K562 (cell line): ENCODE data around the gene PYGB. TPM values are rescaled to one million over a fixed set of nuclear protein-coding genes. Genes with fewer than 3 reads are reported as not detected.

Experiments used
- ATAC-seq: fragments of 200-7000 bp; cut with Tn5 transposase; 3 replicates; pipeline ENCODE4 v1.9.1; 2020; ENCODE audit warnings: moderate library complexity
- BruUV-seq: library from RNA; stranded (reverse); fragments of 400-500 nt; replicated peaks from 2 replicates; lab custom pipeline; 2021; lab: Mats Ljungman, UMichigan
- CTCF ChIA-PET: fragments of 300-600 bp; formaldehyde crosslinking; extraction: SDS; loops from one replicate; lab custom pipeline; 2021; ENCODE audit warnings: low intra/inter-chr PET ratio; lab: Yijun Ruan, JAX
- POLR2A ChIA-PET: fragments of 300-600, 350-650 bp; sonication (Branson Sonifier 250); formaldehyde crosslinking; extraction: SDS; loops from one replicate; lab custom pipeline; 2021; ENCODE audit warnings: antibody characterized with exemption, inconsistent platforms; lab: Yijun Ruan, JAX
- DNase-seq, 4 experiments: peaks; one replicate each; pipeline versions ENCODE4 v3.0.0 to v3.0.0-alpha.2; 2011 to 2018; ENCODE audit warnings: low spot score in 3 of 4, mixed read lengths in 3 of 4; ENCODE audit errors: extremely low read depth in 1 of 4
- FAIRE-seq: peaks from 2 replicates; lab custom pipeline; 2011; peaks lifted over from hg19 to GRCh38; lab: Jason Lieb, UNC
- H2AFZ ChIP-seq: 2 replicates; pipeline ENCODE4 v1.6.0; 2011; ENCODE audit warnings: low read depth, low read length, control low read depth, inconsistent platforms
- H3K27ac ChIP-seq: fragments of 200-600 bp; 3 replicates; pipeline ENCODE4 v1.8.0; 2011; ENCODE audit warnings: low read depth, mild to moderate bottlenecking, control low read depth, inconsistent platforms, low read length, moderate library complexity, mixed read lengths; ENCODE audit errors: extremely low read depth
- H3K27me3 ChIP-seq, 2 experiments: fragments of 300-600 bp in 1 of 2; 2 replicates in 1 of 2; 3 replicates in 1 of 2; pipeline versions ENCODE4 v1.6.0 to v1.8.0; 2011; ENCODE audit warnings: inconsistent platforms in 2 of 2, low read length in 2 of 2, mild to moderate bottlenecking in 1 of 2, mixed read lengths in 1 of 2, moderate library complexity in 1 of 2; ENCODE audit not compliant: control insufficient read depth in 2 of 2, insufficient read depth in 2 of 2
- H3K36me3 ChIP-seq: fragments of 300-600 bp; 3 replicates; pipeline ENCODE4 v1.8.0; 2011; ENCODE audit warnings: mild to moderate bottlenecking, low read length, inconsistent platforms; ENCODE audit not compliant: control insufficient read depth, insufficient read depth
- H3K4me1 ChIP-seq, 2 experiments: fragments of 200-600 bp in 1 of 2; replicated peaks in 1 of 2; 2 replicates in 1 of 2; 3 replicates in 1 of 2; pipeline versions ENCODE4 v1.5.1 to v1.8.0; 2011; ENCODE audit warnings: inconsistent platforms in 2 of 2, low read length in 2 of 2, mild to moderate bottlenecking in 1 of 2, mixed read lengths in 1 of 2, moderate library complexity in 1 of 2; ENCODE audit not compliant: control insufficient read depth in 2 of 2, insufficient read depth in 2 of 2
- H3K4me2 ChIP-seq: 2 replicates; pipeline ENCODE4 v1.6.1; 2011; ENCODE audit warnings: low read length, control low read depth, inconsistent platforms, mixed read lengths; ENCODE audit not compliant: insufficient read depth
- H3K4me3 ChIP-seq: fragments of 200-600 bp; sonication (generic), shearing (Covaris generic); 2 replicates; pipeline ENCODE4 v1.5.1; 2016; ENCODE audit warnings: control low read depth, inconsistent platforms
- H3K79me2 ChIP-seq: fragments of 200-600 bp; 3 replicates; pipeline ENCODE4 v1.8.0; 2011; ENCODE audit warnings: low read length, inconsistent platforms; ENCODE audit not compliant: control insufficient read depth, insufficient read depth
- H3K9ac ChIP-seq, 2 experiments: 2 replicates each; pipeline versions ENCODE4 v1.6.0 to v1.6.1; 2011; ENCODE audit warnings: low read depth in 2 of 2, low read length in 2 of 2, control low read depth in 1 of 2, inconsistent platforms in 1 of 2, mild to moderate bottlenecking in 1 of 2, mixed read lengths in 1 of 2; ENCODE audit not compliant: insufficient read depth in 1 of 2
- H3K9me1 ChIP-seq: one replicate; pipeline ENCODE4 v1.6.0; 2011; ENCODE audit warnings: inconsistent platforms, mild to moderate bottlenecking, low read length, moderate library complexity; ENCODE audit not compliant: control insufficient read depth, insufficient read depth
- H3K9me3 ChIP-seq: replicated peaks from 2 replicates; pipeline ENCODE4 v1.5.1; 2011; ENCODE audit warnings: low read depth, low read length, inconsistent platforms; ENCODE audit not compliant: control insufficient read depth, insufficient read depth
- H4K20me1 ChIP-seq: replicated peaks from 2 replicates; pipeline ENCODE4 v1.6.1; 2011; ENCODE audit warnings: low read length, inconsistent platforms, mixed read lengths; ENCODE audit not compliant: control insufficient read depth, insufficient read depth
- C11orf30 ChIP-seq: fragments of 450-650 bp; IDR thresholded peaks from 2 replicates; pipeline ENCODE4 v1.6.1; 2016; ENCODE audit warnings: low read depth, mild to moderate bottlenecking
- CTCF ChIP-seq, 3 experiments: IDR thresholded peaks in 2 of 3; conservative IDR thresholded peaks in 1 of 3; 2 replicates each; pipeline ENCODE4 v1.5.1; 2011 to 2012; ENCODE audit warnings: low read length in 3 of 3, mild to moderate bottlenecking in 3 of 3, control low read depth in 2 of 3, improper control_type of control experiment in 1 of 3, inconsistent platforms in 1 of 3, low read depth in 1 of 3, mixed read lengths in 1 of 3, moderate library complexity in 1 of 3; ENCODE audit not compliant: insufficient read depth in 2 of 3
- CTCFL ChIP-seq: IDR thresholded peaks from 2 replicates; pipeline ENCODE4 v1.6.1; 2011; ENCODE audit warnings: borderline replicate concordance, low read depth, mild to moderate bottlenecking, moderate library complexity, low read length; ENCODE audit not compliant: insufficient read depth, poor library complexity, severe bottlenecking
- RAD21 ChIP-seq, 2 experiments: fragments of 250-450 bp in 1 of 2; fragments of 450-650 bp in 1 of 2; sonication (Bioruptor Pico) in 1 of 2; formaldehyde crosslinking in 1 of 2; IDR thresholded peaks in 1 of 2; conservative IDR thresholded peaks in 1 of 2; 2 replicates each; pipeline versions ENCODE4 v1.4.0 to v1.8.0; 2020 to 2022; ENCODE audit warnings: mild to moderate bottlenecking in 2 of 2, moderate library complexity in 1 of 2
- RNF2 ChIP-seq: sonication (generic); IDR thresholded peaks from 2 replicates; pipeline ENCODE4 v1.6.1; 2016
- WGBS: fragments of 100-300 bp; shearing (Covaris generic); methylation state at CpG from one replicate; pipeline ENCODE4 v1.1.6; 2016; ENCODE audit warnings: low coverage, mixed read lengths; ENCODE audit not compliant: insufficient coverage; ENCODE audit errors: missing lambda C conversion rate; 5-methylcytosine and 5-hydroxymethylcytosine counted together
- in situ Hi-C: fragments of 300-500 bp; cut with MboI; formaldehyde crosslinking; loops from 4 replicates; pipeline ENCODE4 v1.15.0; 2018; ENCODE audit warnings: inconsistent platforms, mixed read lengths
- intact Hi-C: fragments of 100-400 bp; cut with micrococcal nuclease; formaldehyde crosslinking; loops from 2 replicates; pipeline ENCODE4 v1.14.2; 2022
- polyA plus RNA-seq, 8 experiments: library from polyadenylated mRNA; depleted of rRNA in 4 of 8; stranded (reverse) in 5 of 8; unstranded in 3 of 8; fragments of >200 nt; fragmentation: Nextera tagmentation in 2 of 8; fragmentation: Illumina TruSeq in 1 of 8; extraction: Ambion mirVana in 2 of 8; extraction: Trizol in 1 of 8; gene quantifications; 2 replicates each; pipeline versions ENCODE4 v1.2.1 to v1.2.3, GENCODE V29; 2011 to 2014; ENCODE audit warnings: inconsistent platforms in 1 of 8, missing spikeins in 1 of 8
- total RNA-seq, 7 experiments: library from RNA; depleted of rRNA in 6 of 7; stranded (reverse); fragments of >200 nt in 6 of 7; fragmentation: Illumina TruSeq in 2 of 7; extraction: Trizol in 2 of 7; gene quantifications; 2 replicates each; pipeline versions ENCODE4 v1.2.1 to v1.2.3, GENCODE V29; 2011 to 2021; ENCODE audit warnings: low replicate concordance in 1 of 7
- TF ChIP-seq, protein P1 (sequence below): sonication (generic); formaldehyde crosslinking; IDR thresholded peaks from 2 replicates; pipeline ENCODE4 v1.5.0; 2020; ENCODE audit warnings: missing genetic modification reagents

The PYGB gene
- total and polyA plus RNA-seq, 9 of the 15 experiments (the other 6 are each of a cell fraction or from before 2014, with no cell fraction given), result 0.34 to 18.0 (median 9.8) TPM

- H3K36me3 ChIP-seq, result no peaks in the 10 kb centered on the region
- no peaks in the 10 kb centered on the region for H3K79me2 ChIP-seq
- intact Hi-C loops, result loop anchor here (10.0 kb wide), 1 partner anchor 302 kb away; the partner anchor contains the start of gene APMAP
- ATAC-seq (peak; percentile 74), FAIRE-seq (no peak), DNase-seq (peak; percentile 42 to 54 (median 48))
- BruUV-seq, result no TSS peak
- H4K20me1 ChIP-seq, result no peaks in the 10 kb centered on the region
- H3K4me3 ChIP-seq, result no peak overlapping the region
- H3K27ac ChIP-seq, result no peak overlapping the region
- no peak overlapping the region for H3K9ac ChIP-seq
- H2AFZ ChIP-seq, result no peak overlapping the region
- peaks cover 0 to 11% of the 10 kb centered on the region in 2 experiments; a peak in 3 of 5 replicates for H3K4me1 ChIP-seq
- peak in 1 of 2 experiments; percentile 31; a peak in 1 of 4 replicates for TF ChIP-seq RAD21 (CRISPR knock-in tag; conservative IDR thresholded peaks at IDR 0.05 in 1 of 2, IDR thresholded peaks at IDR 0.05 in 1 of 2)
- no peak for TF ChIP-seq RNF2
- 0 out of 2 replicates have a peak, but pooled peaks have one; percentile 19 for TF ChIP-seq C11orf30
- peak; percentile 38 to 55 (median 46); a peak in 5 of 6 replicates for TF ChIP-seq CTCF (IDR thresholded peaks at IDR 0.05 in 2 of 3, conservative IDR thresholded peaks at IDR 0.05 in 1 of 3; ENCODE audit: insufficient read depth in 2 of 3, low read depth in 1 of 3, low read length in 3 of 3)
- TF ChIP-seq CTCFL, result peak; percentile 81
- TF ChIP-seq, protein P1, sequence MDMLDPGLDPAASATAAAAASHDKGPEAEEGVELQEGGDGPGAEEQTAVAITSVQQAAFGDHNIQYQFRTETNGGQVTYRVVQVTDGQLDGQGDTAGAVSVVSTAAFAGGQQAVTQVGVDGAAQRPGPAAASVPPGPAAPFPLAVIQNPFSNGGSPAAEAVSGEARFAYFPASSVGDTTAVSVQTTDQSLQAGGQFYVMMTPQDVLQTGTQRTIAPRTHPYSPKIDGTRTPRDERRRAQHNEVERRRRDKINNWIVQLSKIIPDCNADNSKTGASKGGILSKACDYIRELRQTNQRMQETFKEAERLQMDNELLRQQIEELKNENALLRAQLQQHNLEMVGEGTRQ, result no peak
- TF ChIP-seq, all 486 proteins: peak for 4
- POLR2A ChIA-PET, result interaction anchor here (0.7 to 0.8 kb wide), 2 partner anchors 24 to 112 kb away, joined by 3 read pairs; no protein-coding TSS in a partner anchor
- no peak overlapping the region for H3K4me2 ChIP-seq
- no peaks in the 10 kb centered on the region for H3K27me3 ChIP-seq
- H3K9me1 ChIP-seq, result no peaks in the 10 kb centered on the region
- WGBS, result 85% methylated on average over 15 of the region's 24 CpGs
- no peaks in the 10 kb centered on the region for H3K9me3 ChIP-seq
- CTCF ChIA-PET, result interaction anchor here (0.6 to 2.4 kb wide), 3 partner anchors 93 to 103 kb away, joined by 3 to 13 read pairs (median 4); no protein-coding TSS in a partner anchor
- in situ Hi-C loops, result loop anchor here (5.0 kb wide), 1 partner anchor 111 kb away; the partner anchor contains the start of gene GINS1
Measured at GRCh38 chr20:25296094-25297093, 48.5 kb downstream of the PYGB start.
